Type B pancreatic cell (in vitro differentiated cells): ENCODE results near the gene FANCC. TPM values are rescaled to one million over a fixed set of nuclear protein-coding genes. Genes with fewer than 3 reads are reported as not detected.

ENCODE experiments used
- DNase-seq: peaks from one replicate; pipeline ENCODE4 v3.0.0; 2021; ENCODE audit warnings: mixed read lengths; ENCODE audit not compliant: unreplicated experiment; ENCODE audit errors: extremely low spot score
- H3K27ac Mint-ChIP-seq: 2 replicates; pipeline ENCODE4 v1.8.0; 2021; ENCODE audit warnings: mild to moderate bottlenecking, mixed read lengths
- H3K27me3 Mint-ChIP-seq: 2 replicates; pipeline ENCODE4 v1.8.0; 2021; ENCODE audit warnings: mixed read lengths
- H3K36me3 Mint-ChIP-seq: 2 replicates; pipeline ENCODE4 v1.8.0; 2021; ENCODE audit warnings: mixed read lengths
- H3K4me1 Mint-ChIP-seq: one replicate; pipeline ENCODE4 v1.8.0; 2021; ENCODE audit warnings: mixed read lengths; ENCODE audit not compliant: unreplicated experiment
- H3K4me3 Mint-ChIP-seq: 2 replicates; pipeline ENCODE4 v1.8.0; 2021; ENCODE audit warnings: mild to moderate bottlenecking, mixed read lengths
- H3K9me3 Mint-ChIP-seq: 2 replicates; pipeline ENCODE4 v1.8.0; 2021; ENCODE audit warnings: mixed read lengths
- CTCF ChIP-seq: fragments of 200-600 bp; sonication (generic); conservative IDR thresholded peaks from 2 replicates; pipeline ENCODE4 v1.5.0; 2021; ENCODE audit warnings: antibody characterized with exemption, mild to moderate bottlenecking
- total RNA-seq: library from RNA; stranded (reverse); gene quantifications from 2 replicates; pipeline ENCODE4 v1.2.1, GENCODE V29; 2021; ENCODE audit warnings: low replicate concordance

Gene FANCC
- total RNA-seq, 1 donor from 2014 or later = 19.2 TPM

DNA sequence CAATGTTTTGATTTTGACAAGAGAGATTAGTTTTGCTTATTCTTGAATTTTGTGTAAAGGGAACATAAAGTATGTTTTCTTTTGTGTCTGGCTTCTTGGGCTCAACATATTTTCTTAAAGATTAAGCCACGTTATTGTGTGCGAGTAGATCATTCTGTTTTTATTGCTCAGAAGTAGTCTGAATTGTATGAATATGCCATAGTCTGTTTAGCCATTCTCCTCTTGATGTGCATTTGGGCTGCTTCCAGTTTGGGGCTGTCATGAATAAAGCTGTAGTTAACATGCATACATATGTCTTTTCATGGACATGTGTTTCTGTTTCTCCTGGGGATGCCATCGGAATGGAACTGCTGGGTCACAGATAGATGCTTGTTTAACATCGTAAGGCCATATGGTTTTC is 198.9 kb downstream of the FANCC start:
- no peak for TF ChIP-seq CTCF
- H3K36me3 Mint-ChIP-seq = peaks cover 12% of the 10 kb centered on the region
- DNase-seq = no peak
- H3K4me1 Mint-ChIP-seq = peaks cover 29% of the 10 kb centered on the region
- H3K9me3 Mint-ChIP-seq = no peaks in the 10 kb centered on the region
- no peaks in the 10 kb centered on the region for H3K27me3 Mint-ChIP-seq
- no peak overlapping the region for H3K27ac Mint-ChIP-seq
- no peak overlapping the region for H3K4me3 Mint-ChIP-seq

DNA sequence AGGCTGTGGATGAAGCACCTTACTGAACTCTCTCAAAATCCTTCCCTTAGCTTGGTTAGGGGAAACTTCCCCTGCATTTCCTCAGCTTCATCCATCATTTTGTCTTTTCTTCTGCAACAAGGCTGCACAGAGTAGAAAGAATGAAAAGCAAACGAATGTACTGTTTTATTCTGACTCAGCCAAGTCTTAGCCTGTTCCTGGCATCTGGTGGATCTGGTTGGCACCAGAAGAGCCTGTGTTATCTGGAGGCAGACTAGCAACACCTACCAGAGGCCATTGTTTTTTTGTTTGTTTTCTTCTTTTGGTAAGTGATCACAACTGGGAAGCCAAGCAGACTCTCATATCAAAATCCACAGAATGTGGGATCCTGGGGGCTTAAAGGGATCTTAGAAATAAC is 200.7 kb downstream of the FANCC start:
- no peak for DNase-seq
- Mint-ChIP-seq H3K4me3 (no peak overlapping the region), H3K36me3 (peaks cover 20% of the 10 kb centered on the region), H3K27me3 (no peaks in the 10 kb centered on the region), H3K27ac (peak overlapping the region; percentile 70), H3K4me1 (peaks cover 29% of the 10 kb centered on the region), H3K9me3 (no peaks in the 10 kb centered on the region)
- no peak for TF ChIP-seq CTCF

DNA sequence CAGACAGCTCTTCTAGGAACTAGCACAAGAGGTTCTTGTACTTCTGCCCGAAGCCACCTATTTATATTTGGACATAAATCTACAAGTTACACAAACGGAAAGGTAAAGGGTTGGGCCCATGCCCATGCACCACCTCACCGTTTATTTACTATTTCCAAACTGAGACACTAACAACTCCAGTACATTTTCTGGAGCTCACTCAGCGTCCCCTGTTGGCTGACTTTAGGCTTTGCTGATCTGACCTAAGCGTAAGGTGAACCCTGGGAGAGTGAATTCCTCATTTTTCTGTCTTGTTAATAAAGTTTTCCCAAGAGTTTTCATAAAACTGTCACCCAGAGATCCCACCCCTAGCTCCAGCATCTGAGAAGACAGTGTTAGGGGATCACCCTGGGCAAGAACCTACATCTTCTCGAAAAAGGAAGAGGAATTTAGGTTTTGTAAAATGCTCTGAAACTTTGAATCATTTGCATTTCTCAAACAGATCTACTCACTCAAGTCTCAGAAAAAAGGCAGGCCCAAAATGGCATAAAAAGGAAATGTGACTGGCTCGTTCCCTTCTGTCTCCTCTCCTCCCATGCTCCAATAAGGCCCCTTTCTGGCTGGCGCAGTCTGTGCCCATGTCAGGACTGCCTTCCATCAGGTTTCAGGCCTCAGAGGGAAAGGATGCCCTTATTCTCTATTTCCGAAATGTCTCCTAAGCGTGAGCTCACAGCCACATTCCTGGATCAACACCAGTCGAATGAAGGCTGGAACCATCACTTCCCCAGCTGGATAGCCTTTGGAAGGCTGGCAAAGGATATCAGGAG is 201.3 kb downstream of the FANCC start:
- TF ChIP-seq CTCF = peak; percentile 54
- H3K4me1 Mint-ChIP-seq = peaks cover 25% of the 10 kb centered on the region
- H3K9me3 Mint-ChIP-seq = no peaks in the 10 kb centered on the region
- H3K27me3 Mint-ChIP-seq = no peaks in the 10 kb centered on the region
- peak overlapping the region; percentile 70 for H3K27ac Mint-ChIP-seq
- H3K36me3 Mint-ChIP-seq = peaks cover 20% of the 10 kb centered on the region
- no peak overlapping the region for H3K4me3 Mint-ChIP-seq
- DNase-seq = no peak

DNA sequence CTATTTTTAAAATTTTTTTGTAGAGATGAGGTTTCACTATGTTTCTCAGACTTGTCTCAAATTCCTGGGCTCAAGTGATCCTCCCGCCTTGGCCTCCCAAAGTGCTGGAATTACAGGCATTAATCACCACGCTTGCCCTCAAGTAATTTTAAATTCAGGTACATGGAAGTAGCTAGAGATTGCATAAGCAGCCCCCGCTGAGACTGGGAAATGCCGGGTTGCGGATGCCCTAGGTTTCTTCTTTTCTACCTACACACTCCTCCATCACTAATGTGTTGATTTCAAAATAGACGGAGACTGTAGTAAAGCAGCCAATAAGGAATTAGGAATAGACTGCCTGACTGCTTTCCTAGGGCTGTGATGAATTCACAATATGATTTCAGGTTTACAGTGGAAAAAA is 202.4 kb downstream of the FANCC start:
- DNase-seq = no peak
- H3K4me3 Mint-ChIP-seq = no peak overlapping the region
- H3K36me3 Mint-ChIP-seq = peaks cover 20% of the 10 kb centered on the region
- no peak for TF ChIP-seq CTCF
- no peak overlapping the region for H3K27ac Mint-ChIP-seq
- H3K4me1 Mint-ChIP-seq = peaks cover 20% of the 10 kb centered on the region
- no peaks in the 10 kb centered on the region for H3K27me3 Mint-ChIP-seq
- no peaks in the 10 kb centered on the region for H3K9me3 Mint-ChIP-seq

- no peak for DNase-seq
- H3K36me3 Mint-ChIP-seq = peaks cover 26% of the 10 kb centered on the region
- no peak overlapping the region for H3K4me3 Mint-ChIP-seq
- no peak for TF ChIP-seq CTCF
- no peak overlapping the region for H3K27ac Mint-ChIP-seq
- H3K4me1 Mint-ChIP-seq = peaks cover 12% of the 10 kb centered on the region
- no peaks in the 10 kb centered on the region for H3K9me3 Mint-ChIP-seq
- no peaks in the 10 kb centered on the region for H3K27me3 Mint-ChIP-seq
Measured at GRCh38 chr9:95112436-95113280, 204.9 kb downstream of the FANCC start.
